Effector memory CD8-positive, alpha-beta T cell (primary cell): ENCODE results near the gene CAPN1.

ENCODE experiments used
- ATAC-seq: fragments of 150-1000 bp; cut with Tn5 transposase; replicated peaks from 2 replicates; pipeline ENCODE4 v1.10.0; 2021; ENCODE audit warnings: mild to moderate bottlenecking, moderate library complexity
- DNase-seq, 3 experiments: peaks; one replicate each; pipeline ENCODE4 v3.0.0; 2021
- H3K27ac Mint-ChIP-seq, 2 donors: one replicate each; pipeline ENCODE4 v1.8.0; 2022; ENCODE audit warnings: mild to moderate bottlenecking in 2 of 2, mixed read lengths in 2 of 2, moderate library complexity in 2 of 2
- H3K27me3 Mint-ChIP-seq, 2 donors: one replicate each; pipeline ENCODE4 v1.8.0; 2022; ENCODE audit warnings: mixed read lengths in 2 of 2
- H3K36me3 Mint-ChIP-seq: one replicate; pipeline ENCODE4 v1.8.0; 2022; ENCODE audit warnings: mild to moderate bottlenecking, moderate library complexity, mixed read lengths; ENCODE audit not compliant: insufficient read depth
- H3K4me1 Mint-ChIP-seq, 2 donors: one replicate each; pipeline ENCODE4 v1.8.0; 2022; ENCODE audit warnings: low read depth in 2 of 2, mixed read lengths in 2 of 2
- H3K4me3 Mint-ChIP-seq, 2 donors: one replicate each; pipeline ENCODE4 v1.8.0; 2022; ENCODE audit warnings: mild to moderate bottlenecking in 2 of 2, mixed read lengths in 2 of 2, moderate library complexity in 2 of 2
- H3K9me3 Mint-ChIP-seq, 2 donors: one replicate each; pipeline ENCODE4 v1.8.0; 2022; ENCODE audit warnings: mixed read lengths in 2 of 2

Gene CAPN1

DNA sequence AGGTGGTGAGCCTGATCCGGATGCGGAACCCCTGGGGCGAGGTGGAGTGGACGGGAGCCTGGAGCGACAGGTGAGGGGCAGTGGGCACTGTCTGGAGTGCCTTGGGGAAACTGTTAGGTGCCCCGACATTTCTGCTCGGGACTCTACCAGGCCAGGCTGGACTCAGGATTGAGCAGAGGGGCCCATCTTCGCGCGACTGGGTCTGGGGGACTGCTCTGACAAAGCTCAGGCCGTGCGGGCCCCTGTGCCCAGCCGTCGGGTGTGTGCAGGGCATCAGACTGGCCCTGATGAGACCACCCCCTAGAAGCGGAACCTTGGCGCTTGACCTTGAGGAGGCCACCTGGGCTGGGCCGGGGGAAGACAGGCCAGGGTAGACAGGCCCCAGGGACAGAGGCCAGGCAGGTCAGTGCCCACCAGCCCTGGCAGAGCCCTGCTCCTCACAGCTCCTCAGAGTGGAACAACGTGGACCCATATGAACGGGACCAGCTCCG lies 6.3 kb downstream of the CAPN1 start:
- no peak for ATAC-seq
- Mint-ChIP-seq H3K27ac (no peak overlapping the region), H3K4me3 (no peak overlapping the region), H3K9me3 (no peaks in the 10 kb centered on the region), H3K4me1 (peaks cover 20 to 39% of the 10 kb centered on the region in 2 donors), H3K36me3 (peaks cover 48% of the 10 kb centered on the region), H3K27me3 (no peaks in the 10 kb centered on the region)
- DNase-seq, result no peak

DNA sequence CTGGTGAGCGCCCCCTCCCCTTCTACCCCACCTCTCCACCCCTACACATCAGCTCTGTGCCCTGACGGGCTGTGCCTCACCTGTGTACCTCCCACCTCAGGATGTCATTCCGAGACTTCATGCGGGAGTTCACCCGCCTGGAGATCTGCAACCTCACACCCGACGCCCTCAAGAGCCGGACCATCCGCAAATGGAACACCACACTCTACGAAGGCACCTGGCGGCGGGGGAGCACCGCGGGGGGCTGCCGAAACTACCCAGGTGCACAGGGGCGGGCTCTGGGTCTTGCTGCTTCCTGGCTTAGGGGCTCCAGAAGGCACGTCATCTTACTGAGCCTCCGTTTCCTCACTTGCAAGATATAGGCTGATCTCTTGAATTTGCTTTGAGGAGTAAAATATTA lies 6.8 kb downstream of the CAPN1 start:
- no peak for DNase-seq
- Mint-ChIP-seq H3K27me3 (no peaks in the 10 kb centered on the region), H3K4me3 (no peak overlapping the region), H3K27ac (no peak overlapping the region), H3K36me3 (peaks cover 52% of the 10 kb centered on the region), H3K4me1 (peaks cover 17 to 35% of the 10 kb centered on the region in 2 donors), H3K9me3 (no peaks in the 10 kb centered on the region)
- no peak for ATAC-seq

DNA sequence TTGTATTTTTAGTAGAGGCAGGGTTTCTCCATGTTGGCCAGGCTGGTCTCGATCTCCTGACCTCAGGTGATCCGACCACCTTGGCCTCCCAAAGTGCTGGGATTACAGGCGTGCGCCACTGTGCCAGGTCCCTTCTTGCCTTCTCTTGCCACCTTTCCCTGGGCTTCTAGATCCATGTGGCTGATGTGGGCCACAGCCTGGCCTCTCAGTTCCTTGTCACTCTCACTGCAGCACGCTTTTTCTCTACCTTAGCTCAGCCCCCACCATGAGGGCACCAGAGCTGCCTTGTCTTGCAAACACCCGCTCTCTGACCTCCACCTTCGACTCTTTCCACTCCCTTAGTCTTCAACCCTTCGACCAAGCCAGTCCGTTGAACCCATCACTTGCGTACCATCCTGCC lies 7.5 kb downstream of the CAPN1 start:
- peaks cover 57% of the 10 kb centered on the region for H3K36me3 Mint-ChIP-seq
- H3K27ac Mint-ChIP-seq, result peak overlapping the region in 1 of 2 donors; percentile 25
- no peaks in the 10 kb centered on the region for H3K27me3 Mint-ChIP-seq
- H3K4me1 Mint-ChIP-seq, result peaks cover 16 to 33% of the 10 kb centered on the region in 2 donors
- ATAC-seq (no peak), DNase-seq (no peak)
- H3K9me3 Mint-ChIP-seq, result no peaks in the 10 kb centered on the region
- H3K4me3 Mint-ChIP-seq, result no peak overlapping the region

DNA sequence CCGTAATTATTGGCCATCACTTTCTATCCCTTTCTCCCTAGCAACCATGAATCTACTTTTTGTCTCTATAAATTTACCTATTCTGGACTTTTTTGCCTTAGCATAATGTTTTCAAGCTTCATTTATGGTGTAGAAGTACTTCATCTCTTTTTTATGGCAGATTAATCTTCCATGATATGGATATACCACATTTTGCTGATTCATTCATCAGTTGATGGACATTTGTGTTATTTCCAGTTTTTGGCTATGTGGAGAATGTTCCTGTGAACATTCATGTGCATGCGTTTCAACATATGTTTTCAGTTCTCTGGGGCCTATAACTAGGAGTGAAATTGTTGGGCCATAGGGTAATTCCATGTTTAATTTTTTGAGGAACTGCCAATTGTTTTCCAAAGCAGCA lies 12.8 kb downstream of the CAPN1 start:
- Mint-ChIP-seq H3K27ac (peak overlapping the region in 1 of 2 donors; percentile 28), H3K4me3 (no peak overlapping the region), H3K9me3 (no peaks in the 10 kb centered on the region), H3K36me3 (peaks cover 61% of the 10 kb centered on the region), H3K27me3 (no peaks in the 10 kb centered on the region), H3K4me1 (peaks cover 7 to 28% of the 10 kb centered on the region in 2 donors)
- DNase-seq (no peak), ATAC-seq (no peak)

DNA sequence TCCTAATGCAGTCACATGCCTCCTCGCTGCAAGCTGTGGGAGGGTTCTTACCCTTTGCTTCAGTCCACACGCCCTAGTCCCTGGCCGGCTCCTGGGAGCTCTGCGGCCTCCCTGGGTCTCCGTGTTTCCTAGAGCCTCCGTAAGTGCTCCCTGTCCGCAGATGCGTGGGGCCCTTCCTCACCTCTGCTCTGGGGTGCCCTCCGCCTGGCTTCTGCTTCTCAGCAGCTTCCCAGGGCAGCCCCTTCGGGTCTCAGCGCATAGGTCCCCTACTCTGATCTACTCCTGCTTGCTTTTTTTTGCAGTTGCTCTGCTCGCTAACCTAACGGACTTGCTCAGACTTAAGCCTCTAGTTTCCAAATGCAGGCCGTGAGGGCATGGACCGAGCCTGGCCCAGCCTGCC lies 22.4 kb downstream of the CAPN1 start:
- Mint-ChIP-seq H3K27me3 (no peaks in the 10 kb centered on the region), H3K36me3 (peaks cover 41% of the 10 kb centered on the region), H3K9me3 (no peaks in the 10 kb centered on the region), H3K4me3 (no peak overlapping the region), H3K4me1 (peaks cover 3 to 7% of the 10 kb centered on the region in 2 donors), H3K27ac (no peak overlapping the region)
- ATAC-seq, result no peak
- no peak for DNase-seq

- Mint-ChIP-seq H3K4me1 (peaks cover 3 to 7% of the 10 kb centered on the region in 2 donors), H3K4me3 (no peak overlapping the region), H3K27me3 (no peaks in the 10 kb centered on the region), H3K36me3 (peaks cover 37% of the 10 kb centered on the region), H3K9me3 (no peaks in the 10 kb centered on the region), H3K27ac (no peak overlapping the region)
- ATAC-seq (peak; percentile 63), DNase-seq (peak; percentile 37 to 49 (median 38))
These were observed 23.2 kb downstream of the CAPN1 start for GRCh38 chr11:65204646-65205601.

DNA sequence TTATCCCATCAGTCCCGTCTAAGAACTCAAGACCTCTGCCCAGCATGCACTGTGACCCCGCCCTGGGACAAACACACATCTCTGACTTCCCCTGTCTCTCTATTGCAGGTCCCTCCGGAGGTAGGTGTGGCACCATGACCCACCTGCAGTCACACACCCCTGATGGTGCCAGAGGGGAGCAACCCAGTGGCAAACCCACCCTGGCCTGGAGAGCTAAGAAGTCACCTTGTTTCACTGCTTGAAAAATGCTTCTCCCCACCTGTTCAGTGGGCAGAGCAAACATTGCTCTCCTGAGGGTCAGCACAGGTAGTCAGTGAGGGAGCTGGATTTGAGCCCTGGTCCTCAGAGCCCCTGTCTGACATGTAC lies 23.9 kb downstream of the CAPN1 start:
- no peaks in the 10 kb centered on the region for H3K9me3 Mint-ChIP-seq
- no peak for ATAC-seq
- H3K27me3 Mint-ChIP-seq, result no peaks in the 10 kb centered on the region
- H3K4me3 Mint-ChIP-seq, result no peak overlapping the region
- peaks cover 3 to 7% of the 10 kb centered on the region in 2 donors for H3K4me1 Mint-ChIP-seq
- DNase-seq, result no peak
- H3K36me3 Mint-ChIP-seq, result peaks cover 38% of the 10 kb centered on the region
- H3K27ac Mint-ChIP-seq, result no peak overlapping the region

DNA sequence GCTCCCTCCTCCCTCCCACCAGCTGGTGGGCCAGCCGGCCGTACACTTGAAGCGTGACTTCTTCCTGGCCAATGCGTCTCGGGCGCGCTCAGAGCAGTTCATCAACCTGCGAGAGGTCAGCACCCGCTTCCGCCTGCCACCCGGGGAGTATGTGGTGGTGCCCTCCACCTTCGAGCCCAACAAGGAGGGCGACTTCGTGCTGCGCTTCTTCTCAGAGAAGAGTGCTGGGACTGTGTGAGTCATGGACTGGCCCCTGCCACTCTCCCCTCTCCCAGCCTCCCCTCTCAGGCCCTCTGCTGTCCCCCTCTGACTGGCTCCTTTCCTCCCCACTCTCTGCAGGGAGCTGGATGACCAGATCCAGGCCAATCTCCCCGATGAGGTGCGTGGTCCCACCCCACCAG lies 24.7 kb downstream of the CAPN1 start:
- Mint-ChIP-seq H3K36me3 (peaks cover 37% of the 10 kb centered on the region), H3K4me1 (peaks cover 3 to 7% of the 10 kb centered on the region in 2 donors), H3K27me3 (no peaks in the 10 kb centered on the region), H3K4me3 (no peak overlapping the region), H3K9me3 (no peaks in the 10 kb centered on the region), H3K27ac (no peak overlapping the region)
- DNase-seq (no peak), ATAC-seq (no peak)

- Mint-ChIP-seq H3K27me3 (no peaks in the 10 kb centered on the region), H3K27ac (no peak overlapping the region), H3K4me1 (peaks cover 3 to 7% of the 10 kb centered on the region in 2 donors), H3K36me3 (peaks cover 32% of the 10 kb centered on the region), H3K9me3 (no peaks in the 10 kb centered on the region), H3K4me3 (no peak overlapping the region)
- ATAC-seq (no peak), DNase-seq (no peak)
These were observed 25.2 kb downstream of the CAPN1 start for GRCh38 chr11:65206901-65207300.

DNA sequence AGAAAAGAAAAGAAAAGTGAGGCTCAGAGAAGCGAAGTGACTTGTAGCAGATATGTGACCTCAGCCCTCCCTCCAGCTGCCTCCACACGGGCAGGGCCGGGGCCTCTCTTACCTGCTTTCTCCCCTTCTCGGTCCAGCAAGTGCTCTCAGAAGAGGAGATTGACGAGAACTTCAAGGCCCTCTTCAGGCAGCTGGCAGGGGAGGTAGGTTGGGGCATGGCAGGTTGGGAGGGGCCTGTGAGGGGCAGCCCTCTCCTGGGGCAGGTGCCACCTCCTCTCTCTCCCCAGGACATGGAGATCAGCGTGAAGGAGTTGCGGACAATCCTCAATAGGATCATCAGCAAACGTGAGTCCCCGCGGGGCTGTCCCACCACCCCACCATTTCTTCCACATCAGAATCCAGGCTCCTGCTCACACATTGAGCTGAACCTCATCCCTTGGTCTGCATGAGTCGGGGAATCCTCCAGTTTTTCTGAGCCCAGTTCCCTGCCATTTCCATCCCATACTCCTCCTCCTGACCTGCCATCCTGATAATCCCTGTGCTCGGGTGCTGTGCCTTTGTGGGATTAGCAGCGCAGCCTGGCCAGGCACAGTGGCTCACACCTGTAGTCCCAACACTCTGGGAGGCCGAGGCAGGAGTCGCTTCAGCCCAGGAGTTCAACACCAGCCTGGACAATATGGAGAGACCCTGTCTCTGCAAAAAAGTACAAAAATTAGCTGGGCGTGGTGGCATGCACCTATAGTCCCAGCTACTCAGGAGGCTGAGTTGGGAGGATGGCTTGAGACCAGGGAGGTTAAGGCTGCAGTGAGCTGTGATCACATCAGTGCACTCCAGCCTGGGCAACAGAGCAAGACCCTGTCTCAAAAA lies 26.4 kb downstream of the CAPN1 start:
- no peaks in the 10 kb centered on the region for H3K9me3 Mint-ChIP-seq
- DNase-seq (no peak), ATAC-seq (no peak)
- H3K27ac Mint-ChIP-seq, result peak overlapping the region; percentile 6 to 16
- peaks cover 8 to 12% of the 10 kb centered on the region in 2 donors for H3K4me1 Mint-ChIP-seq
- H3K27me3 Mint-ChIP-seq, result no peaks in the 10 kb centered on the region
- H3K4me3 Mint-ChIP-seq, result no peak overlapping the region
- peaks cover 30% of the 10 kb centered on the region for H3K36me3 Mint-ChIP-seq

GRCh38 chr11:65208785-65209710 lies 27.3 kb downstream of the CAPN1 start:
- H3K27me3 Mint-ChIP-seq, result no peaks in the 10 kb centered on the region
- no peak overlapping the region for H3K4me3 Mint-ChIP-seq
- no peaks in the 10 kb centered on the region for H3K9me3 Mint-ChIP-seq
- H3K36me3 Mint-ChIP-seq, result peaks cover 25% of the 10 kb centered on the region
- no peak for ATAC-seq
- no peak for DNase-seq
- peak overlapping the region; percentile 6 to 16 for H3K27ac Mint-ChIP-seq
- H3K4me1 Mint-ChIP-seq, result peaks cover 16 to 21% of the 10 kb centered on the region in 2 donors

- Mint-ChIP-seq H3K4me3 (no peak overlapping the region), H3K27ac (peak overlapping the region in 1 of 2 donors; percentile 55), H3K9me3 (no peaks in the 10 kb centered on the region), H3K4me1 (peaks cover 17 to 22% of the 10 kb centered on the region in 2 donors), H3K36me3 (peaks cover 24% of the 10 kb centered on the region), H3K27me3 (no peaks in the 10 kb centered on the region)
- DNase-seq, result no peak
- no peak for ATAC-seq
These were observed 28.1 kb downstream of the CAPN1 start for GRCh38 chr11:65209711-65210360.
